ENCODE measurements around the gene RAB36.

- TF ChIP-seq TAF1 (IDR thresholded peaks at IDR 0.05; ENCODE audit: borderline replicate concordance, low read depth, low read length): no peak
- TF ChIP-seq REST (IDR thresholded peaks at IDR 0.05; ENCODE audit: low read depth, low read length): no peak
- TF ChIP-seq CTCF (IDR thresholded peaks at IDR 0.05): no peak
- TF ChIP-seq EZH2phosphoT487 (IDR thresholded peaks at IDR 0.05; ENCODE audit: borderline replicate concordance, low read depth): no peak
- TF ChIP-seq FOXM1 (IDR thresholded peaks at IDR 0.05; ENCODE audit: low read depth): no peak
- no peak for TF ChIP-seq USF1 (IDR thresholded peaks at IDR 0.05; ENCODE audit: borderline replicate concordance, low read depth)
- no peak for TF ChIP-seq GABPA (IDR thresholded peaks at IDR 0.05; ENCODE audit: low read depth)
- no peak for TF ChIP-seq MXI1 (IDR thresholded peaks at IDR 0.05; ENCODE audit: low read depth, low read length)
- TF ChIP-seq EP300 (IDR thresholded peaks at IDR 0.05; ENCODE audit: borderline replicate concordance in 1 of 2, low read depth in 1 of 2, low read length in 1 of 2): no peak
Measured at GRCh38 chr22:23158516-23159290, 13.4 kb downstream of the RAB36 start.

Measured in SK-N-SH (cell line).